ENCODE measurements around the gene SMYD3.

Gene SMYD3

GRCh38 chr1:246506674-246507481 lies at the start of gene SMYD3:
SMYD3 (minus strand) TSS chr1:246507279.
- peak; percentile 85 for DNase-seq

GRCh38 chr1:246554201-246554600 lies 47.1 kb upstream of the SMYD3 start:
- no peak for DNase-seq

- DNase-seq, result no peak
Observed at GRCh38 chr1:246552110-246552509, 45.0 kb upstream of the SMYD3 start.

- DNase-seq, result no peak
Observed at GRCh38 chr1:246550402-246550801, 43.3 kb upstream of the SMYD3 start.

- DNase-seq, result no peak
Observed at GRCh38 chr1:246549665-246550064, 42.6 kb upstream of the SMYD3 start.

GRCh38 chr1:246544001-246544400 lies 36.9 kb upstream of the SMYD3 start:
- DNase-seq, result no peak

- no peak for DNase-seq
Observed at GRCh38 chr1:246540738-246541491, 33.8 kb upstream of the SMYD3 start.

- no peak for DNase-seq
Observed at GRCh38 chr1:246537887-246538286, 30.8 kb upstream of the SMYD3 start.

GRCh38 chr1:246537441-246537840 lies 30.4 kb upstream of the SMYD3 start:
- no peak for DNase-seq

GRCh38 chr1:246534114-246534513 lies 27.0 kb upstream of the SMYD3 start:
- no peak for DNase-seq

- no peak for DNase-seq
Observed at GRCh38 chr1:246533371-246533905, 26.4 kb upstream of the SMYD3 start.

- no peak for DNase-seq
Observed at GRCh38 chr1:246532519-246532918, 25.4 kb upstream of the SMYD3 start.

- no peak for DNase-seq
Observed at GRCh38 chr1:246530482-246530881, 23.4 kb upstream of the SMYD3 start.

- DNase-seq, result no peak
Observed at GRCh38 chr1:246528933-246529731, 22.1 kb upstream of the SMYD3 start.

GRCh38 chr1:246527402-246528088 lies 20.5 kb upstream of the SMYD3 start:
- DNase-seq, result no peak

GRCh38 chr1:246526915-246527314 lies 19.8 kb upstream of the SMYD3 start:
- DNase-seq, result no peak

- DNase-seq, result no peak
Observed at GRCh38 chr1:246526380-246526779, 19.3 kb upstream of the SMYD3 start.

- no peak for DNase-seq
Observed at GRCh38 chr1:246519514-246519913, 12.4 kb upstream of the SMYD3 start.

- no peak for DNase-seq
Observed at GRCh38 chr1:246518456-246519205, 11.6 kb upstream of the SMYD3 start.

GRCh38 chr1:246517391-246517790 lies 10.3 kb upstream of the SMYD3 start:
- DNase-seq, result no peak

- DNase-seq, result no peak
Observed at GRCh38 chr1:246516126-246516525, 9.0 kb upstream of the SMYD3 start.

Measured in midbrain (tissue), 1 donor.